CD14-positive monocyte (primary cell): ENCODE measurements around the gene GPM6B. TPM values are rescaled to one million over a fixed set of nuclear protein-coding genes. Genes with fewer than 3 reads are reported as not detected.

Experiments used
- DNase-seq, 3 donors: peaks; one replicate each; pipeline ENCODE4 v3.0.0-alpha.2; 2011 to 2022
- H2AFZ ChIP-seq: 2 replicates; pipeline ENCODE4 v1.6.0; 2012; ENCODE audit warnings: mild to moderate bottlenecking, low read depth, low read length, inconsistent platforms; ENCODE audit not compliant: insufficient read depth, poor library complexity, severe bottlenecking
- H3K27ac ChIP-seq, 2 donors: 1 replicate in 1 of 2; 2 replicates in 1 of 2; pipeline ENCODE4 v1.5.1; 2012 to 2013; ENCODE audit warnings: low read length in 2 of 2, control low read depth in 1 of 2, inconsistent platforms in 1 of 2, low read depth in 1 of 2, mild to moderate bottlenecking in 1 of 2
- H3K27me3 ChIP-seq, 2 donors: one replicate each; pipeline versions ENCODE4 v1.6.0 to v1.6.1; 2011 to 2013; ENCODE audit warnings: low read length in 2 of 2; ENCODE audit not compliant: control insufficient read depth in 2 of 2, insufficient read depth in 2 of 2
- H3K36me3 ChIP-seq, 2 donors: replicated peaks in 1 of 2; 1 replicate in 1 of 2; 2 replicates in 1 of 2; pipeline versions ENCODE4 v1.5.1 to v1.6.1; 2012 to 2013; ENCODE audit warnings: low read length in 2 of 2, control low read depth in 1 of 2, inconsistent platforms in 1 of 2, mild to moderate bottlenecking in 1 of 2; ENCODE audit not compliant: insufficient read depth in 2 of 2, control insufficient read depth in 1 of 2
- H3K4me1 ChIP-seq, 2 donors: 1 replicate in 1 of 2; 2 replicates in 1 of 2; pipeline versions ENCODE4 v1.5.1 to v1.6.1; 2012 to 2013; ENCODE audit warnings: low read length in 2 of 2, control low read depth in 1 of 2, inconsistent platforms in 1 of 2, mild to moderate bottlenecking in 1 of 2, moderate library complexity in 1 of 2; ENCODE audit not compliant: insufficient read depth in 2 of 2, control insufficient read depth in 1 of 2
- H3K4me2 ChIP-seq: replicated peaks from 2 replicates; pipeline ENCODE3; 2012; ENCODE audit warnings: low read length, moderate library complexity, mild to moderate bottlenecking; ENCODE audit not compliant: poor library complexity, severe bottlenecking; ENCODE audit errors: extremely low read depth
- H3K4me3 ChIP-seq, 3 experiments: fragments of 200-600 bp in 1 of 3; sonication (generic) in 1 of 3; replicated peaks in 1 of 3; 1 replicate in 2 of 3; 2 replicates in 1 of 3; pipeline ENCODE4 v1.5.1; 2011 to 2013; ENCODE audit warnings: low read length in 3 of 3, mild to moderate bottlenecking in 3 of 3, control low read depth in 2 of 3, low read depth in 2 of 3, inconsistent platforms in 1 of 3, moderate library complexity in 1 of 3
- H3K79me2 ChIP-seq: 2 replicates; pipeline ENCODE4 v1.6.0; 2012; ENCODE audit warnings: mild to moderate bottlenecking, control low read depth, inconsistent platforms, low read length, moderate library complexity; ENCODE audit not compliant: insufficient read depth
- H3K9ac ChIP-seq: 2 replicates; pipeline ENCODE4 v1.6.0; 2017; ENCODE audit warnings: low read length, mild to moderate bottlenecking; ENCODE audit not compliant: insufficient read depth, poor library complexity, severe bottlenecking
- H3K9me3 ChIP-seq, 2 donors: replicated peaks in 1 of 2; 1 replicate in 1 of 2; 2 replicates in 1 of 2; pipeline versions ENCODE4 v1.5.1 to v1.6.1; 2012 to 2013; ENCODE audit warnings: low read length in 2 of 2, control low read depth in 1 of 2; ENCODE audit not compliant: control insufficient read depth in 1 of 2, insufficient read depth in 1 of 2
- H4K20me1 ChIP-seq: 2 replicates; pipeline ENCODE4 v1.6.0; 2012; ENCODE audit warnings: mild to moderate bottlenecking, low read length, control low read depth, moderate library complexity; ENCODE audit not compliant: insufficient read depth
- H3K27ac Mint-ChIP-seq, 7 donors: one replicate each; pipeline ENCODE4 v1.8.0; 2020; ENCODE audit warnings: mild to moderate bottlenecking in 7 of 7, mixed read lengths in 7 of 7, moderate library complexity in 6 of 7, inconsistent platforms in 2 of 7
- H3K27me3 Mint-ChIP-seq, 3 donors: one replicate each; pipeline ENCODE4 v1.8.0; 2021 to 2022; ENCODE audit warnings: low read depth in 3 of 3, mild to moderate bottlenecking in 3 of 3, mixed read lengths in 3 of 3, moderate library complexity in 3 of 3, inconsistent platforms in 1 of 3
- H3K36me3 Mint-ChIP-seq, 2 donors: one replicate each; pipeline ENCODE4 v1.8.0; 2020; ENCODE audit warnings: mixed read lengths in 2 of 2, inconsistent platforms in 1 of 2, mild to moderate bottlenecking in 1 of 2
- H3K4me1 Mint-ChIP-seq: one replicate; pipeline ENCODE4 v1.8.0; 2020; ENCODE audit warnings: mild to moderate bottlenecking, mixed read lengths
- H3K4me3 Mint-ChIP-seq, 2 donors: one replicate each; pipeline ENCODE4 v1.8.0; 2020; ENCODE audit warnings: mild to moderate bottlenecking in 2 of 2, mixed read lengths in 2 of 2, moderate library complexity in 1 of 2
- H3K9me3 Mint-ChIP-seq, 7 donors: one replicate each; pipeline ENCODE4 v1.8.0; 2020 to 2022; ENCODE audit warnings: mixed read lengths in 7 of 7, mild to moderate bottlenecking in 6 of 7, moderate library complexity in 6 of 7, inconsistent platforms in 2 of 7
- CTCF ChIP-seq: fragments of 200-600 bp; IDR thresholded peaks from one replicate; pipeline ENCODE4 v1.8.0; 2022; ENCODE audit warnings: antibody characterized with exemption, mild to moderate bottlenecking
- WGBS: methylation state at CpG from one replicate; pipeline ENCODE4 v1.1.5; 2013; ENCODE audit warnings: missing lambda C conversion rate; ENCODE audit not compliant: insufficient coverage; 5-methylcytosine and 5-hydroxymethylcytosine counted together
- intact Hi-C, 2 donors: fragments of 100-400 bp; cut with micrococcal nuclease; formaldehyde crosslinking; loops; one replicate each; pipeline versions ENCODE4 v1.15.0 to v1.15.1; 2023
- polyA plus RNA-seq, 3 donors: library from polyadenylated mRNA; depleted of rRNA in 1 of 3; unstranded in 2 of 3; stranded (reverse) in 1 of 3; fragments of 300-500 nt in 2 of 3; fragments of >200 nt in 1 of 3; fragmentation: Illumina TruSeq in 2 of 3; gene quantifications; 1 replicate in 2 of 3; 2 replicates in 1 of 3; pipeline ENCODE4 v1.2.3, GENCODE V29; 2012 to 2021

Gene GPM6B
- polyA plus RNA-seq, 3 donors, result not detected

- intact Hi-C loops, result no loop called here
- no peak overlapping the region for H3K4me3 ChIP-seq
- H3K4me2 ChIP-seq, result no peak overlapping the region
- peaks cover 0 to 2% of the 10 kb centered on the region in 2 donors for H3K27me3 ChIP-seq
- H3K9ac ChIP-seq, result no peak overlapping the region
- Mint-ChIP-seq H3K4me3 (no peak overlapping the region), H3K4me1 (peaks cover 6% of the 10 kb centered on the region), H3K9me3 (peaks cover 0 to 2% (median 0%) of the 10 kb centered on the region in 7 donors), H3K27me3 (peaks cover 2 to 19% (median 3%) of the 10 kb centered on the region in 3 donors), H3K27ac (no peak overlapping the region), H3K36me3 (no peaks in the 10 kb centered on the region)
- H2AFZ ChIP-seq, result no peak overlapping the region
- no peak for TF ChIP-seq CTCF
- H3K79me2 ChIP-seq, result no peaks in the 10 kb centered on the region
- no peak overlapping the region for H3K27ac ChIP-seq
- no CpG with 5 or more reads among the region's 10 CpGs for WGBS
- no peaks in the 10 kb centered on the region for H3K4me1 ChIP-seq
- H3K9me3 ChIP-seq, result no peaks in the 10 kb centered on the region
- H3K36me3 ChIP-seq, result no peaks in the 10 kb centered on the region
- no peak for DNase-seq
- no peaks in the 10 kb centered on the region for H4K20me1 ChIP-seq
These were observed 22.5 kb downstream of the GPM6B start for GRCh38 chrX:13794417-13794816.

GRCh38 chrX:13793897-13794296 lies 23.0 kb downstream of the GPM6B start:
- no peaks in the 10 kb centered on the region for H3K4me1 ChIP-seq
- no peak overlapping the region for H2AFZ ChIP-seq
- H4K20me1 ChIP-seq, result no peaks in the 10 kb centered on the region
- H3K9me3 ChIP-seq, result no peaks in the 10 kb centered on the region
- no peaks in the 10 kb centered on the region for H3K79me2 ChIP-seq
- H3K4me3 Mint-ChIP-seq, result no peak overlapping the region
- H3K36me3 ChIP-seq, result no peaks in the 10 kb centered on the region
- no peak overlapping the region for H3K9ac ChIP-seq
- intact Hi-C loops, result no loop called here
- no CpG with 5 or more reads among the region's 2 CpGs for WGBS
- peaks cover 0 to 2% (median 0%) of the 10 kb centered on the region in 7 donors for H3K9me3 Mint-ChIP-seq
- TF ChIP-seq CTCF, result no peak
- H3K27ac Mint-ChIP-seq, result no peak overlapping the region
- no peaks in the 10 kb centered on the region for H3K36me3 Mint-ChIP-seq
- H3K27ac ChIP-seq, result no peak overlapping the region
- H3K4me3 ChIP-seq, result no peak overlapping the region
- H3K27me3 Mint-ChIP-seq, result peaks cover 2 to 19% (median 3%) of the 10 kb centered on the region in 3 donors
- H3K27me3 ChIP-seq, result peaks cover 0 to 2% of the 10 kb centered on the region in 2 donors
- no peak overlapping the region for H3K4me2 ChIP-seq
- DNase-seq, result no peak
- peaks cover 6% of the 10 kb centered on the region for H3K4me1 Mint-ChIP-seq
